ENCODE data around the gene FRAS1. TPM values are rescaled to one million over a fixed set of nuclear protein-coding genes. Genes with fewer than 3 reads are reported as not detected.

The FRAS1 gene
- total RNA-seq, 1 donor from 2014 or later, result 13.7 TPM

DNA sequence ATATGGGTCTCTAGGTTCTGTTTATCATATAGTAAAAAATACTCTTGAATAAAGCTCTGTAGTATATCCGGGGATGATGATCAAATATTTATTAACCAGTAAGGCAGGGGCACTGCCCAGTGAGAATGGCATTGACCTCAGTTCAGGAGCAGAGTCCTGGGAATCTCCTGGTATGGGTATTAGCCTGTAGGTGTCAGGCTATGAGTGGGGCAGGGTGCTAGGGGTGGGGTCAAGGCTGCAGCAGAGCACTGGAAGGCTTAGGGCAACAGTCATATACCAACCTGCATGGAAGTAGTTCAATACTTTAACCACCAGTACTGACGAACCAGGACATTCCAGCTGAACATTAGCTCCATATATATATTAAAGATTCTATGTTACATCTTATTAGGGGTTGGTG is 274.1 kb downstream of the FRAS1 start:
- H3K27me3 ChIP-seq (ENCODE audit: control insufficient read depth, insufficient read depth, low read length), result no peaks in the 10 kb centered on the region
- no peak overlapping the region for H3K4me3 ChIP-seq (ENCODE audit: low read depth, low read length)
- H3K36me3 ChIP-seq (ENCODE audit: control insufficient read depth, insufficient read depth, low read length), result no peaks in the 10 kb centered on the region
- FAIRE-seq (no peak), DNase-seq (ENCODE audit: low read depth) (no peak)
- TF ChIP-seq, protein P1, sequence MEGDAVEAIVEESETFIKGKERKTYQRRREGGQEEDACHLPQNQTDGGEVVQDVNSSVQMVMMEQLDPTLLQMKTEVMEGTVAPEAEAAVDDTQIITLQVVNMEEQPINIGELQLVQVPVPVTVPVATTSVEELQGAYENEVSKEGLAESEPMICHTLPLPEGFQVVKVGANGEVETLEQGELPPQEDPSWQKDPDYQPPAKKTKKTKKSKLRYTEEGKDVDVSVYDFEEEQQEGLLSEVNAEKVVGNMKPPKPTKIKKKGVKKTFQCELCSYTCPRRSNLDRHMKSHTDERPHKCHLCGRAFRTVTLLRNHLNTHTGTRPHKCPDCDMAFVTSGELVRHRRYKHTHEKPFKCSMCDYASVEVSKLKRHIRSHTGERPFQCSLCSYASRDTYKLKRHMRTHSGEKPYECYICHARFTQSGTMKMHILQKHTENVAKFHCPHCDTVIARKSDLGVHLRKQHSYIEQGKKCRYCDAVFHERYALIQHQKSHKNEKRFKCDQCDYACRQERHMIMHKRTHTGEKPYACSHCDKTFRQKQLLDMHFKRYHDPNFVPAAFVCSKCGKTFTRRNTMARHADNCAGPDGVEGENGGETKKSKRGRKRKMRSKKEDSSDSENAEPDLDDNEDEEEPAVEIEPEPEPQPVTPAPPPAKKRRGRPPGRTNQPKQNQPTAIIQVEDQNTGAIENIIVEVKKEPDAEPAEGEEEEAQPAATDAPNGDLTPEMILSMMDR (IDR thresholded peaks at IDR 0.05; ENCODE audit: insufficient read depth, low read length, severe bottlenecking), result no peak

DNA sequence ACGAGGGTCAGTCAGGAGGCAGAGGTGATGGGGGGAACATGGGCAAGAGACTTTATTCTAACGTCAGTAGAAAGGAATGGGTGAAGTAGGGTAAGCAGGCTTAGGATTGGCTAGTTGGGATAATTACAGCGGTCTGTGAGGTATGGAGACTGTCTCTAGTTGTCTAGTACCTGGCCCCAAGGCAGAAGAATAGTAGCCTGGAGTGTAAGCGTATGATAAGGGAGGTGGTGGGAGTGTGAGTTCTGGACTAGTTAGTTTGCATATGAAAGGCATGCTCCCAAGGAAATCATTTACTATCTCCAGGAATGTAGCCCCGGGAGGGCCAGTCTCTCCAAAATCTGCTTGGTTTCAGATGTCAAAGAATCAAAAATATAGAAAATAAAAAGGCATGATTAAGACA is 274.8 kb downstream of the FRAS1 start:
- no peak overlapping the region for H3K4me3 ChIP-seq (ENCODE audit: low read depth, low read length)
- H3K36me3 ChIP-seq (ENCODE audit: control insufficient read depth, insufficient read depth, low read length), result no peaks in the 10 kb centered on the region
- H3K27me3 ChIP-seq (ENCODE audit: control insufficient read depth, insufficient read depth, low read length), result no peaks in the 10 kb centered on the region
- FAIRE-seq (no peak), DNase-seq (ENCODE audit: low read depth) (no peak)
- TF ChIP-seq, protein P1 (IDR thresholded peaks at IDR 0.05; ENCODE audit: insufficient read depth, low read length, severe bottlenecking), result no peak

DNA sequence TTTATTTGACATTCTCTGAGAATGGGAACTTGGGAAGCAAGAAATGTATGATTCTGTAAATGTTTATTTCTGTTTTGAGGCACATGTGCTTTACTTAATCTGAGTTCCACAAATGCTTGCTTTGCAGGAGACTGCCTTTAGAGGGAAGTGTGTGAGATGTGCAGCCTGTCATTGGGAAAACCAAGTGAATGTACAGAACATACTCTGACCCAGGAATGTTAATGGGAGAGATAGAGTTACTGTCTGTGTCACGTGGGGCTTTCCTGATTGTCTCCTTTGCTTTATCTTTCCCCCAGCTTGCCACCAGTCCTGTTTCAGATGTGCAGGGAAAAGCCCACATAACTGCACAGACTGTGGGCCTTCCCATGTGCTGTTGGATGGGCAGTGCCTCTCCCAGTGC is 275.9 kb downstream of the FRAS1 start:
- FAIRE-seq (peak; percentile 85), DNase-seq (ENCODE audit: low read depth) (no peak)
- TF ChIP-seq, protein P1 (IDR thresholded peaks at IDR 0.05; ENCODE audit: insufficient read depth, low read length, severe bottlenecking), result no peak
- Histone ChIP-seq H3K27me3 (ENCODE audit: control insufficient read depth, insufficient read depth, low read length) (no peaks in the 10 kb centered on the region), H3K36me3 (ENCODE audit: control insufficient read depth, insufficient read depth, low read length) (no peaks in the 10 kb centered on the region), H3K4me3 (ENCODE audit: low read depth, low read length) (no peak overlapping the region)

DNA sequence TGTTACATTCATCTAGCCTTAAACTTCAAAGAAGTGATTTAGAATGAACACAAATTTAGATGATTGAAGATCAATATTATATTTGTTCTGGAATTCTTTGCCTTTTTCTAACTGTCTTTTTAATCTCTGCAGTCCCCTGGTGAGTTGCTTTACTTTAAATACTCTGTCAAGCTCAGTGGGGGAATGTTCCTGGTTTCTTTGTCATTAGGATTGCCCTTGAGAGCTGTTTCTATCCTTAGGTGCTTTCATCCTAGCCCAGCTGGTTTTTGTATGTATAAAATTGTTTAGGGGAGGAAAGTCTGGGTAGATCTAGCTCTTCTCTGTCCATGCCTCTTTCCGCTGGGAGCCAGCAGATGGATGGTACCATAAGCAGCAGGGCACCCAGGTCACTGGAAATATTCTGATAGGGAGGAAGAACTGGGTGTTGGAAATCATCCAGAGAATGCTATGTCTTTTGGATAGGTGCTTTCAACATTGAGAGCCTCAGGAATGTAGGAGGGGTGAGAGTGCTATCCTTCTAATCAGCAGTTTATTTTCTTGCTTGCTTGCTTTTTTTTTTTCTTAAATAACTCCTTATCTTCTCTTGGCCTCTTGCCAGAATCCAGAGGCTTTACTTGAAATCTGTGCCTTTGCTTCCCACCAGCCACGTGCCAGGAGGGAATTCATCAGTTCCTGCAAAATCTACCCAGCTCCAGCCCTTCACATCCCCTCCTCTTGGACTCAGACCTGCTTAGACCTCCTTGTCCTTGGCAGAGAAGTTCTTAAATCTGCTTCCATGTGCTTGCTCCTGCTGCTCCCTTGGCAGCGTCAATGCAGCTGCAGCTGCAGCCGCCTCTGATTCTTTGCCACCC is 279.2 kb downstream of the FRAS1 start:
- DNase-seq (ENCODE audit: low read depth), result peak; percentile 5
- Histone ChIP-seq H3K4me3 (ENCODE audit: low read depth, low read length) (no peak overlapping the region), H3K36me3 (ENCODE audit: control insufficient read depth, insufficient read depth, low read length) (no peaks in the 10 kb centered on the region), H3K27me3 (ENCODE audit: control insufficient read depth, insufficient read depth, low read length) (no peaks in the 10 kb centered on the region)
- no peak for FAIRE-seq
- TF ChIP-seq, protein P1 (IDR thresholded peaks at IDR 0.05; ENCODE audit: insufficient read depth, low read length, severe bottlenecking), result no peak

DNA sequence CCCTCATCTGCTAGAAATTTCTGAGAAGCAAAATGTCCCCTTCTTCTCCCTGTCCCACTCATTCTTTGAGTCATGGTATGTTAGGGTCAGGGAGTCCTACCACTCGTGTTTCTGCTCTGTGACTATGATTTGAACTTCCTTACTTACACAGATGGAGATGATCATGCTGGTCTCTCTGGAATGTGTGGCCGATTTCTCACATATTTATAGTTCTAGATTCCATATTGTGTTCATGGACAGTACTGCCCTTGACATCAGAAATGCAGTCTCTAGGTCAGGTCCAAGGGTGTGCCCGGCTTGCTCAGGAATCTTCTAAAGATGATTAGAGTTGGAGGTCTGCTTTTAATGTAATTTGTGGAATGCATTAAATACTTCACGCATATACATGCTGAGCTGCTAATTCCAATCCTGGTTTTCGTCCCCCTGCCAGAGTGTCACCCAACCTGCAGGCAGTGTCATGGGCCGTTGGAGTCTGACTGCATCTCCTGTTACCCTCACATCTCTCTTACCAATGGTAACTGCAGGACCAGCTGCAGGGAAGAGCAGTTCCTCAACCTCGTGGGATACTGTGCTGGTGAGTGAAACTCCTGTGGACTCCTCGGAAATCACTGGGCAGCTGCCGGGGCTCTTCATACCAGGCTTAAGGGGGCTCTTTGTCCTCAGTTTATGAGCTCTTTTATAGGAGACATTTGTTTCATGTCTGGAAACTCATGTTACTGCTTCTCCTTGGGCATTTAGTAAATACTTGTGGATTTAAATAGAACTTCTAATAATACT is 280.3 kb downstream of the FRAS1 start:
- Histone ChIP-seq H3K27me3 (ENCODE audit: control insufficient read depth, insufficient read depth, low read length) (no peaks in the 10 kb centered on the region), H3K4me3 (ENCODE audit: low read depth, low read length) (no peak overlapping the region), H3K36me3 (ENCODE audit: control insufficient read depth, insufficient read depth, low read length) (no peaks in the 10 kb centered on the region)
- FAIRE-seq (peak; percentile 64), DNase-seq (ENCODE audit: low read depth) (no peak)
- TF ChIP-seq, protein P1 (IDR thresholded peaks at IDR 0.05; ENCODE audit: insufficient read depth, low read length, severe bottlenecking), result no peak
